Measurements from ENCODE around the gene PHF20. TPM values are rescaled to one million over a fixed set of nuclear protein-coding genes. Genes with fewer than 3 reads are reported as not detected.
"Not testable (repeated sequence)": the region's sequence is repeated elsewhere in the genome, so short reads cannot be mapped to it uniquely, and the experiment has no call there.

PHF20 gene
- total RNA-seq, 1 donor: 30.9 TPM

- H3K4me3 ChIP-seq (ENCODE audit: low read depth, low read length): no peak overlapping the region
- no peak for DNase-seq (ENCODE audit: low read depth)
- TF ChIP-seq CTCF (IDR thresholded peaks at IDR 0.05; ENCODE audit: insufficient read depth, low read length): no peak
Observed at GRCh38 chr20:35757098-35757705, 14.6 kb upstream of the PHF20 start.

- H3K4me3 ChIP-seq (ENCODE audit: low read depth, low read length); DNase-seq (ENCODE audit: low read depth): not testable (repeated sequence)
Observed at GRCh38 chr20:35761548-35761947, 10.3 kb upstream of the PHF20 start.

DNA sequence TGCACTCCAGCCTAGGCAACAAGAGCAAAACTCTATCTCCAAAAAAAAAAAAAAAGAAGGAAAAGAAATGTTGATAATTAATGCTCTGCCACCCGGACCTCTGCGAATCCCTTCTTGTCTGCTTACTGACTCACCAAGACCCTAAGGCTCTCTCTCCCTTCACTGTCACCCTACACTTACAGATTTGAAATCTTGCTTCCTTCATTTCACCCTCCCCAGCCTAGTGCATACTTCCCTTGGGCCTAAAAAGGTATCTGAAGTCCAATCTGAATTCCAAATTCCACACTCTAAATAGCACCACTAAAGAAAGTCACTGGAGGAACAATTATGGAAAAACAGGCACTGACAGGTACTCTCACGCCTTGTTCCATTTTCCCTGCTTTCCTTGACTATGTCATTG lies 9.4 kb upstream of the PHF20 start:
- no peak for TF ChIP-seq CTCF (IDR thresholded peaks at IDR 0.05; ENCODE audit: insufficient read depth, low read length)
- no peak overlapping the region for H3K4me3 ChIP-seq (ENCODE audit: low read depth, low read length)
- DNase-seq (ENCODE audit: low read depth): no peak

DNA sequence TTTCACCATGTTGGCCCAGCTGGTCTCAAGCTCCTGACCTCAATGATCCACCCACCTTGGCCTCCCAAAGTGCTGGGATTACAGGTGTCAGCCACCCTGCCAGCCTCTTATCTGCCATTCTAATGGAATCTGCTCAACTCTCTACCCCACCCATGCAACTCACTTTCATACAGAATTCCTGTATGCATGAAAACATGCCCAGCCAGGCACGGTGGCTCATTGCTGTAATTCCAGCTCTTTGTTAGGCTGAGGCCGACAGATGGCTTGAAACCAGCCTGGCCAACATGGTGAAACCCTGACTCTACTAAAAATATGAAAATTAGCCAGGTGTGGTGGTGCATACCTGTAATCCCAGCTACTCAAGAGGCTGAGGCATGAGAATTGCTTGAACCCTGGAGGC lies 6.9 kb upstream of the PHF20 start:
- H3K4me3 ChIP-seq (ENCODE audit: low read depth, low read length); DNase-seq (ENCODE audit: low read depth): not testable (repeated sequence)

GRCh38 chr20:35766843-35767242 lies 5.0 kb upstream of the PHF20 start:
- TF ChIP-seq CTCF (IDR thresholded peaks at IDR 0.05; ENCODE audit: insufficient read depth, low read length): no peak
- no peak overlapping the region for H3K4me3 ChIP-seq (ENCODE audit: low read depth, low read length)
- no peak for DNase-seq (ENCODE audit: low read depth)

- H3K4me3 ChIP-seq (ENCODE audit: low read depth, low read length): no peak overlapping the region
- no peak for TF ChIP-seq CTCF (IDR thresholded peaks at IDR 0.05; ENCODE audit: insufficient read depth, low read length)
- peak; percentile 54 for DNase-seq (ENCODE audit: low read depth)
Observed at GRCh38 chr20:35767683-35768481, 3.9 kb upstream of the PHF20 start.

- no peak for TF ChIP-seq CTCF (IDR thresholded peaks at IDR 0.05; ENCODE audit: insufficient read depth, low read length)
- peak; percentile 99 for DNase-seq (ENCODE audit: low read depth)
- no peak overlapping the region for H3K4me3 ChIP-seq (ENCODE audit: low read depth, low read length)
Observed at GRCh38 chr20:35768731-35769664, 2.8 kb upstream of the PHF20 start.
